OCI-LY3 (cell line): ENCODE measurements around the gene FRAS1.

Source experiments
- H2AFZ ChIP-seq: fragments of 200-600, 300-600 bp; shearing (Covaris generic); 2 replicates; pipeline ENCODE4 v1.6.0; 2014; ENCODE audit warnings: antibody characterized with exemption, low read depth, low read length
- H3K27ac ChIP-seq: fragments of 200-600, 300-600 bp; sonication (generic); 2 replicates; pipeline ENCODE4 v1.5.1; 2014; ENCODE audit warnings: mild to moderate bottlenecking, low read length, moderate library complexity, mixed read lengths
- H3K27me3 ChIP-seq: fragments of 200-600, 300-600 bp; sonication (generic); 2 replicates; pipeline ENCODE4 v1.6.1; 2014; ENCODE audit warnings: low read depth, low read length, mixed read lengths
- H3K36me3 ChIP-seq: fragments of 200-600, 300-600 bp; sonication (generic); replicated peaks from 2 replicates; pipeline ENCODE3; 2014; ENCODE audit warnings: low read depth, low read length, mixed read lengths
- H3K4me1 ChIP-seq: fragments of 300-600, 200-600 bp; sonication (generic); 2 replicates; pipeline ENCODE4 v1.6.1; 2014; ENCODE audit warnings: low read length, mixed read lengths
- H3K4me2 ChIP-seq: fragments of 200-600, 300-600 bp; sonication (generic); 2 replicates; pipeline ENCODE4 v1.6.1; 2014; ENCODE audit warnings: low read length, mixed read lengths
- H3K4me3 ChIP-seq: fragments of 300-600, 200-600 bp; sonication (generic); 2 replicates; pipeline ENCODE4 v1.5.1; 2014; ENCODE audit warnings: antibody characterized with exemption, mild to moderate bottlenecking, low read length, moderate library complexity
- H3K79me2 ChIP-seq: fragments of 300-600, 200-600 bp; shearing (Covaris generic); 2 replicates; pipeline ENCODE4 v1.6.1; 2014; ENCODE audit warnings: mild to moderate bottlenecking, low read length, mixed read lengths
- H3K9ac ChIP-seq: fragments of 300-600, 200-600 bp; shearing (Covaris generic); 2 replicates; pipeline ENCODE4 v1.6.0; 2014; ENCODE audit warnings: mild to moderate bottlenecking, low read length, moderate library complexity
- H3K9me3 ChIP-seq: fragments of 200-600, 300-600 bp; shearing (Covaris generic); 2 replicates; pipeline ENCODE4 v1.6.1; 2014; ENCODE audit warnings: low read length, mixed read lengths; ENCODE audit not compliant: insufficient read depth
- H4K20me1 ChIP-seq: fragments of 200-600, 300-600 bp; sonication (generic); 2 replicates; pipeline ENCODE4 v1.6.1; 2016; ENCODE audit warnings: low read length, mixed read lengths; ENCODE audit not compliant: insufficient read depth
- CTCF ChIP-seq: fragments of 200-600, 300-600 bp; sonication (generic); IDR thresholded peaks from 2 replicates; pipeline ENCODE4 v1.5.1; 2014; ENCODE audit warnings: antibody characterized with exemption, low read length, low read depth
- EZH2phosphoT487 ChIP-seq: fragments of 200-600 bp; shearing (Covaris generic); IDR thresholded peaks from 2 replicates; pipeline ENCODE4 v1.6.1; 2018; ENCODE audit warnings: antibody characterized with exemption, mixed run types, low read depth

Gene FRAS1

GRCh38 chr4:78143634-78144033 lies 86.5 kb downstream of the FRAS1 start:
- Histone ChIP-seq H3K27ac (no peak overlapping the region), H3K79me2 (no peaks in the 10 kb centered on the region), H3K4me3 (no peak overlapping the region), H3K9ac (no peak overlapping the region), H3K27me3 (no peaks in the 10 kb centered on the region), H4K20me1 (no peaks in the 10 kb centered on the region; the same call in 1 of the 2 replicates), H2AFZ (no peak overlapping the region), H3K4me2 (no peak overlapping the region), H3K9me3 (no peaks in the 10 kb centered on the region), H3K4me1 (no peaks in the 10 kb centered on the region), H3K36me3 (no peaks in the 10 kb centered on the region)
- no peak for TF ChIP-seq CTCF

- no peak overlapping the region for H3K4me2 ChIP-seq
Observed at GRCh38 chr4:78145008-78145407, 87.9 kb downstream of the FRAS1 start.

GRCh38 chr4:78145622-78146021 lies 88.5 kb downstream of the FRAS1 start:
- Histone ChIP-seq H3K79me2 (no peaks in the 10 kb centered on the region), H3K36me3 (no peaks in the 10 kb centered on the region), H3K27ac (no peak overlapping the region), H3K27me3 (no peaks in the 10 kb centered on the region), H3K9me3 (no peaks in the 10 kb centered on the region), H3K9ac (no peak overlapping the region), H4K20me1 (no peaks in the 10 kb centered on the region), H3K4me2 (no peak overlapping the region), H3K4me1 (no peaks in the 10 kb centered on the region), H2AFZ (no peak overlapping the region), H3K4me3 (no peak overlapping the region)
- TF ChIP-seq CTCF, result no peak
- TF ChIP-seq EZH2phosphoT487, result no peak

More at GRCh38 chr4:78145008-78145407, 87.9 kb downstream of the FRAS1 start:
- H3K9me3 ChIP-seq, result no peaks in the 10 kb centered on the region
- no peaks in the 10 kb centered on the region for H3K27me3 ChIP-seq
- no peaks in the 10 kb centered on the region for H3K4me1 ChIP-seq
- H3K9ac ChIP-seq, result no peak overlapping the region
- H2AFZ ChIP-seq, result no peak overlapping the region
- no peak overlapping the region for H3K27ac ChIP-seq
- H3K79me2 ChIP-seq, result no peaks in the 10 kb centered on the region
- H3K36me3 ChIP-seq, result no peaks in the 10 kb centered on the region
- H4K20me1 ChIP-seq, result no peaks in the 10 kb centered on the region
- TF ChIP-seq CTCF (no peak), EZH2phosphoT487 (no peak)
- H3K4me3 ChIP-seq, result no peak overlapping the region

GRCh38 chr4:78149751-78150542 lies 92.8 kb downstream of the FRAS1 start:
- Histone ChIP-seq H3K4me2 (no peak overlapping the region), H2AFZ (no peak overlapping the region), H3K79me2 (no peaks in the 10 kb centered on the region), H4K20me1 (no peaks in the 10 kb centered on the region), H3K4me3 (no peak overlapping the region), H3K27ac (no peak overlapping the region), H3K36me3 (no peaks in the 10 kb centered on the region), H3K9ac (no peak overlapping the region), H3K4me1 (no peaks in the 10 kb centered on the region), H3K27me3 (no peaks in the 10 kb centered on the region), H3K9me3 (no peaks in the 10 kb centered on the region)
- TF ChIP-seq EZH2phosphoT487 (no peak), CTCF (no peak)
